ENCODE results near the gene GRWD1. TPM values are rescaled to one million over a fixed set of nuclear protein-coding genes. Genes with fewer than 3 reads are reported as not detected.

Gene GRWD1
- total RNA-seq, 2 experiments from 2014 or later = 31.3 to 36.0 TPM

GRCh38 chr19:48454150-48454730, 8.5 kb downstream of the GRWD1 start:
- Mint-ChIP-seq H3K27me3 (no peaks in the 10 kb centered on the region), H3K9me3 (no peaks in the 10 kb centered on the region), H3K36me3 (peaks cover 5% of the 10 kb centered on the region), H3K4me1 (peaks cover 4% of the 10 kb centered on the region), H3K4me3 (no peak overlapping the region), H3K27ac (no peak overlapping the region)
- ATAC-seq (ENCODE audit: low read depth) (no peak), DNase-seq (no peak)
- POLR2A ChIA-PET = no interaction called here

- Mint-ChIP-seq H3K27ac (no peak within 1 kb of the TSS), H3K4me1 (peaks cover 4% of the 10 kb centered on the region), H3K27me3 (no peaks in the 10 kb centered on the region), H3K9me3 (no peaks in the 10 kb centered on the region), H3K36me3 (peaks cover 3% of the 10 kb centered on the region), H3K4me3 (no peak within 1 kb of the TSS)
- no peak for ATAC-seq (ENCODE audit: low read depth)
- POLR2A ChIA-PET = no interaction called here
- DNase-seq = no peak
Measured at GRCh38 chr19:48455171-48455907, 9.6 kb downstream of the GRWD1 start, which contains the start of gene KCNJ14. TSS of gene KCNJ14 (plus strand) at chr19:48455574. CDS start at chr19:48461725, 6,151 bp downstream.

GRCh38 chr19:48455908-48456562, 10.3 kb downstream of the GRWD1 start:
- H3K36me3 Mint-ChIP-seq = peaks cover 4% of the 10 kb centered on the region
- no peak overlapping the region for H3K4me3 Mint-ChIP-seq
- POLR2A ChIA-PET = no interaction called here
- peaks cover 4% of the 10 kb centered on the region for H3K4me1 Mint-ChIP-seq
- no peaks in the 10 kb centered on the region for H3K27me3 Mint-ChIP-seq
- no peaks in the 10 kb centered on the region for H3K9me3 Mint-ChIP-seq
- no peak for DNase-seq
- ATAC-seq (ENCODE audit: low read depth) = no peak
- no peak overlapping the region for H3K27ac Mint-ChIP-seq

- H3K4me1 Mint-ChIP-seq = peaks cover 4% of the 10 kb centered on the region
- no peak for DNase-seq
- H3K27ac Mint-ChIP-seq = no peak overlapping the region
- POLR2A ChIA-PET = no interaction called here
- no peaks in the 10 kb centered on the region for H3K9me3 Mint-ChIP-seq
- ATAC-seq (ENCODE audit: low read depth) = no peak
- no peak overlapping the region for H3K4me3 Mint-ChIP-seq
- H3K36me3 Mint-ChIP-seq = peaks cover 4% of the 10 kb centered on the region
- no peaks in the 10 kb centered on the region for H3K27me3 Mint-ChIP-seq
Measured at GRCh38 chr19:48456864-48457263, 11.1 kb downstream of the GRWD1 start.

GRCh38 chr19:48458016-48458415, 12.2 kb downstream of the GRWD1 start:
- Mint-ChIP-seq H3K36me3 (peaks cover 4% of the 10 kb centered on the region), H3K27ac (no peak overlapping the region), H3K9me3 (no peaks in the 10 kb centered on the region), H3K27me3 (no peaks in the 10 kb centered on the region), H3K4me3 (no peak overlapping the region), H3K4me1 (peaks cover 4% of the 10 kb centered on the region)
- no peak for ATAC-seq (ENCODE audit: low read depth)
- no peak for DNase-seq
- POLR2A ChIA-PET = interaction anchor here (0.9 kb wide), 1 partner anchor 13 kb away, joined by 3 read pairs; no protein-coding TSS in a partner anchor

- Mint-ChIP-seq H3K4me3 (no peak overlapping the region), H3K9me3 (no peaks in the 10 kb centered on the region), H3K27ac (no peak overlapping the region), H3K4me1 (peaks cover 3% of the 10 kb centered on the region), H3K27me3 (no peaks in the 10 kb centered on the region), H3K36me3 (peaks cover 1% of the 10 kb centered on the region)
- DNase-seq = no peak
- POLR2A ChIA-PET = interaction anchor here (0.6 kb wide), 1 partner anchor 66 kb away, joined by 3 read pairs; no protein-coding TSS in a partner anchor
- ATAC-seq (ENCODE audit: low read depth) = no peak
Measured at GRCh38 chr19:48461651-48461981, 15.8 kb downstream of the GRWD1 start.

- Mint-ChIP-seq H3K36me3 (peaks cover 1% of the 10 kb centered on the region), H3K27ac (no peak overlapping the region), H3K9me3 (no peaks in the 10 kb centered on the region), H3K4me3 (no peak overlapping the region), H3K4me1 (peaks cover 3% of the 10 kb centered on the region), H3K27me3 (no peaks in the 10 kb centered on the region)
- no peak for DNase-seq
- POLR2A ChIA-PET = interaction anchor here (0.6 kb wide), 1 partner anchor 66 kb away, joined by 3 read pairs; no protein-coding TSS in a partner anchor
- ATAC-seq (ENCODE audit: low read depth) = no peak
Measured at GRCh38 chr19:48461982-48462655, 16.3 kb downstream of the GRWD1 start.

GRCh38 chr19:48465215-48465614, 19.4 kb downstream of the GRWD1 start:
- ATAC-seq (ENCODE audit: low read depth) (no peak), DNase-seq (no peak)
- Mint-ChIP-seq H3K27me3 (no peaks in the 10 kb centered on the region), H3K4me3 (no peak overlapping the region), H3K36me3 (peaks cover 1% of the 10 kb centered on the region), H3K27ac (no peak overlapping the region), H3K4me1 (peaks cover 13% of the 10 kb centered on the region), H3K9me3 (no peaks in the 10 kb centered on the region)
- POLR2A ChIA-PET = no interaction called here

- POLR2A ChIA-PET = interaction anchor here (0.9 to 1.2 kb wide), 3 partner anchors 8 to 104 kb away, joined by 3 to 8 read pairs (median 3); partner anchors contain the start of gene GRWD1
- Mint-ChIP-seq H3K27ac (no peak overlapping the region), H3K4me1 (peaks cover 17% of the 10 kb centered on the region), H3K9me3 (no peaks in the 10 kb centered on the region), H3K4me3 (no peak overlapping the region), H3K36me3 (peaks cover 3% of the 10 kb centered on the region), H3K27me3 (no peaks in the 10 kb centered on the region)
- DNase-seq = no peak
- no peak for ATAC-seq (ENCODE audit: low read depth)
Measured at GRCh38 chr19:48466561-48467325, 21.0 kb downstream of the GRWD1 start.

- H3K9me3 Mint-ChIP-seq = no peaks in the 10 kb centered on the region
- H3K27ac Mint-ChIP-seq = peak overlapping the region; percentile 85
- POLR2A ChIA-PET = interaction anchor here (1.1 to 1.3 kb wide), 2 partner anchors 138 to 265 kb away, joined by 3 read pairs; no protein-coding TSS in a partner anchor
- peak; percentile 95 for ATAC-seq (ENCODE audit: low read depth)
- DNase-seq = peak; percentile 94
- peak overlapping the region; percentile 84 for H3K4me3 Mint-ChIP-seq
- no peaks in the 10 kb centered on the region for H3K27me3 Mint-ChIP-seq
- peaks cover 12% of the 10 kb centered on the region for H3K36me3 Mint-ChIP-seq
- peaks cover 21% of the 10 kb centered on the region for H3K4me1 Mint-ChIP-seq
Measured at GRCh38 chr19:48468772-48469288, 23.0 kb downstream of the GRWD1 start.

- peaks cover 19% of the 10 kb centered on the region for H3K4me1 Mint-ChIP-seq
- POLR2A ChIA-PET = interaction anchor here (1.1 to 2.0 kb wide), 4 partner anchors 9 to 23 kb away, joined by 3 to 20 read pairs (median 4); no protein-coding TSS in a partner anchor
- no peaks in the 10 kb centered on the region for H3K27me3 Mint-ChIP-seq
- peak within 1 kb of the TSS; percentile 84 for H3K4me3 Mint-ChIP-seq
- H3K27ac Mint-ChIP-seq = peak within 1 kb of the TSS; percentile 85
- H3K36me3 Mint-ChIP-seq = peaks cover 13% of the 10 kb centered on the region
- H3K9me3 Mint-ChIP-seq = no peaks in the 10 kb centered on the region
- DNase-seq (peak; percentile 81), ATAC-seq (ENCODE audit: low read depth) (peak; percentile 24)
Measured at GRCh38 chr19:48469289-48469881, 23.6 kb downstream of the GRWD1 start, which contains the start of gene CYTH2. TSS of gene CYTH2 (plus strand) at chr19:48469369. CDS start at chr19:48469508, 139 bp downstream.

Measured in activated naive CD8-positive, alpha-beta T cell treated with anti-CD3 and anti-CD28 coated beads, Interleukin-2, amount 10 ng/mL, durations not matched to agents 7 days and 5 days (primary cell).